OCI-LY7 (cell line): ENCODE results near the gene PHYKPL.

Experiments
- CTCF ChIP-seq: fragments of 200-600 bp; sonication (generic); conservative IDR thresholded peaks from 2 replicates; pipeline ENCODE4 v1.5.1; 2014; ENCODE audit warnings: mild to moderate bottlenecking, antibody characterized with exemption, low read length, moderate library complexity, mixed read lengths
- EZH2phosphoT487 ChIP-seq: fragments of 200-600 bp; sonication (generic); IDR thresholded peaks from 2 replicates; pipeline ENCODE4 v1.6.1; 2018; ENCODE audit warnings: low read depth, borderline replicate concordance, mild to moderate bottlenecking, mixed run types, antibody characterized with exemption, low read length, moderate library complexity, mixed read lengths

GRCh38 chr5:178232920-178233429, 373 bp upstream of the PHYKPL start:
- TF ChIP-seq CTCF (no peak), EZH2phosphoT487 (no peak)
